Right forelimb (tissue), 1 donor: ENCODE measurements around the gene IRGQ.

Source experiments
- DNase-seq: peaks from one replicate; pipeline ENCODE4 v3.0.0-alpha.2; 2018

IRGQ gene

DNA sequence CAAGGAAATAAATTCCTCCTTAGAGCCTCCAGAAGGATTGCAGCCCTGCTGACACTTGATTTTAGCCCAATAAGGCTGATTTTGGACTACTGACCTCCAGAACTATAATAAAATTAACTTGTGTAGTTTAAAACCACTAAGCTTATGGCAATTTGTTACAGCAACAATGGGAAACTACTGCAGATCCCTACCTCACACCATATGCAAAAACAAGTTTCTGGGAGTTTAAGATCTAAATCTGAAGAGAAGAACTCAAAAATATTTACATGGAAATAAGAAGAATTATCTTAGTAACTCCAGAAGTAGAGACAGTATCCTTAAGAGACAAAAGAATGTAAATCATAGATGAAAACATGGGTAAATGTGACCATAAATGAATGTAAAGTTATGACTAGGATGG, 57.0 kb downstream of the IRGQ start:
- no peak for DNase-seq

DNA sequence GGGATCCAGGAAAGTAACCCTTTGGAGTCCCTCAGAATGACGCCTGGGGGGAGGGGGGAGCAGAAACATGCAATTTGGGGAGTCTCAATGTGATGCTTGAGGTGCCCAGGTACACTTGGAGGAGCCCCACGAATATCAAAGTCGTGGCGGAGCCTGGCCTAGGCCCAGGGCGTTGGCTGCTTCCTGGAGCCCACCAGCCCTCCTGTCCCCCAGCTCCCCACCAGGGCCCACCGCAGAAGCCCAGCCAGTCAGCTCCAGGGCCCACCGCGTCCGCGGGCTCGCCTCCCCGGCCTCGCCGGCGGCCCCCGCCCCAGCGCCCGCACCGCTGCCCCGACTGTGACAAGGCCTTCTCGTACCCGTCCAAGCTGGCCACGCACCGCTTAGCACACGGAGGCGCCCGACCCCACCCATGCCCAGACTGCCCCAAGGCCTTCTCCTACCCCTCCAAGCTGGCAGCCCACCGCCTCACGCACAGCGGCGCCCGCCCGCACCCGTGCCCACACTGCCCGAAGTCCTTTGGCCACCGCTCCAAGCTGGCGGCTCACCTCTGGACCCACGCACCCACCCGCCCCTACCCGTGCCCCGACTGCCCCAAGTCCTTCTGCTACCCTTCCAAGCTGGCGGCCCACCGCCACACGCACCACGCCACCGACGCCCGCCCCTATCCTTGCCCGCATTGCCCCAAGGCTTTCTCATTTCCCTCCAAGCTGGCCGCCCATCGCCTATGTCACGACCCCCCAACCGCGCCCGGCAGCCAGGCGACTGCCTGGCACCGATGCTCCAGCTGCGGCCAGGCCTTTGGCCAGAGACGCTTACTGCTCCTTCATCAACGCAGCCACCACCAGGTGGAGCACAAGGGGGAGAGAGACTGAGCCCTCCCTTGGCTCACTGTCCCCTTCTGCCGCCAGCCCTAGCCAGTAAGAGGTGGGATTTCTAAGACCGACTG, 60.8 kb downstream of the IRGQ start:
- DNase-seq, result peak; percentile 82
